DLD1 (cell line): ENCODE results near the gene AJAP1.

Experiments
- in situ Hi-C: cut with HindIII; loops from 2 replicates; pipeline ENCODE4 v1.10.0; 2017; ENCODE audit warnings: low sequenced_read_pairs

Gene AJAP1

DNA sequence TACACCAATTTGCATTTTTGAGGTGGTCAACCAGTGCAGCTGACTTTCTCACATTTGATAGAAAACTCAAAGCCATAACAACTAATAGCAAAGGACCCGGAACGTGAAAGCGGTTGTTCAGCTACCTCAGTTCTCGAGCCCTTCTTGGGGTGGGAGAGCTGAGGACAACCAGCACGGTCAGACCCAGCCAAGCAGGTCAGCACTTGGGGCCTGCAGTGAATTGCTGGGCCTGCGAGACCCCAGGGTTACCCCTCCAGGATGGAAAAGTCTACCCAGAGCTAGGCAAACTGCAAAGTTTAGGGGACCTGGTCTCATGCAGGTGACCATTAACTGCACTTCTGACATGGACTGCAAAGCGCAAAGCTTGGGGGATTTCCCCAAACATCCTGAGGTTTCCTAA lies 23.8 kb upstream of the AJAP1 start:
- in situ Hi-C loops = no loop called here

DNA sequence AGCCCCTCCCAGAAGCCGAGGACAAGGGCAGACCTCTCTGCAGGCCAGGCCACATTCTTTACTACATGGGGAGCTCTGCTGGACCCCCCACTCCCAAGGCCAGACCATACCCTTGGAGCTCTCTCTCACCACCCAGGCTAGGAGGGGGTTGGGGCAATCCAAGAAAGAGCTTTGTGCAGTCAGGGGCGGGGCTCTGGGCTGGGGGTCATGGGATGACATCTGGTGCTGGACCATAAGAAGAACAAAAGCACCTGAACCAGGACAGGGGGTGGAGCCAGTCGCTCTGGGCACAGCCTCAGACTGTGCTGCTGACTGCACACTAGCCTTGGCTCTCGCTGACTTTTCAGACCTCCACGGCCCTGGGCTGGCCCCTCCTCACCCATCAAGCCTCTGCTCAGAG lies 23.1 kb upstream of the AJAP1 start:
- in situ Hi-C loops = no loop called here

DNA sequence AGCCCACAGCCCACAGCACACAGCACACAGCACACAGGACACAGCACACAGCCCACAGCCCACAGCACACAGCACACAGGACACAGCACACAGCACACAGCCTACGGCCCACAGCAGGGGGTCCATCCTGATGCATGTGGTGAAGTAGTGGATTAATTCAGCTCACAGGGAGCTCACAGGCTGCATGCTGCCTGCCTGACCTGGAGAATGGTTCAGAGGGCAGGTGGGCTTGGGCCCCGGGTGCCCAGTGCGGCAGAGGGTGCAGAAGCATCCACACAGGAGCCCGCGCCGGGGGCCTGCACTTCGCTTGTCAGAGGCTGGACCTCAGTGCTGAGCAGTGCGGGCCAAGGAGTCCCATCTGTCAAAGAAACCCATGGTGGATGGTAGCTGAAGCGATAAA lies 21.1 kb upstream of the AJAP1 start:
- in situ Hi-C loops = no loop called here

DNA sequence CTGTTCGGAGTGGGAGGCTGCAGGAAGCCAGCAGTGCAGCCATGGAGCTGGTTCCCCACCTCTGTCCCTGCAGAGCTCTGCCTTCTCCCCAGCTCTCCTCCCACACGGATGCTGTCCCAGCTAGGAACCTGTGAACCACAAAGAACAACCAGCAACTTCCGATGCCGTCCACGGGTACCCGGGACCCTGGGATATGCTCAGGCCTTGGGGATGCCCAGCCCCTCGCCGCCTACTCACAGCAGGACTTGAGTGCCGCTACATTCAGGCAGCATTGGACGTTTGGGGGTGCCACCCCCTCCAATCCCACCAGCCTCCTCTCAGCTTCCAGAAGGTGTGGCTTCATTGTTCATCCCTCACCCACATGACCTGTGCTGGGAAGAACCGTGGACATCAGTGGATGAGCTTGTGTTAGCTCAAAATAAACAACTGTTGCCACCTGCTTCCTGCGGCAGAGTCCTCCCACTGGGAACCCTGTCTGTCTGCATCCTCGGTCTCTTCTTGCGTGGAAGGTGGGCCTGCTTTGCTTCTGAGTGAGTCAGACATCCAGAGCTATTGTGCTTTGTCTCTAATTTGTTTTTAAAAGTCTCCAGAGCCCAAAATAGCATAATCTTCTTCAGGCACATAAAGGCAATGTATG lies 20.1 kb upstream of the AJAP1 start:
- in situ Hi-C loops = no loop called here

DNA sequence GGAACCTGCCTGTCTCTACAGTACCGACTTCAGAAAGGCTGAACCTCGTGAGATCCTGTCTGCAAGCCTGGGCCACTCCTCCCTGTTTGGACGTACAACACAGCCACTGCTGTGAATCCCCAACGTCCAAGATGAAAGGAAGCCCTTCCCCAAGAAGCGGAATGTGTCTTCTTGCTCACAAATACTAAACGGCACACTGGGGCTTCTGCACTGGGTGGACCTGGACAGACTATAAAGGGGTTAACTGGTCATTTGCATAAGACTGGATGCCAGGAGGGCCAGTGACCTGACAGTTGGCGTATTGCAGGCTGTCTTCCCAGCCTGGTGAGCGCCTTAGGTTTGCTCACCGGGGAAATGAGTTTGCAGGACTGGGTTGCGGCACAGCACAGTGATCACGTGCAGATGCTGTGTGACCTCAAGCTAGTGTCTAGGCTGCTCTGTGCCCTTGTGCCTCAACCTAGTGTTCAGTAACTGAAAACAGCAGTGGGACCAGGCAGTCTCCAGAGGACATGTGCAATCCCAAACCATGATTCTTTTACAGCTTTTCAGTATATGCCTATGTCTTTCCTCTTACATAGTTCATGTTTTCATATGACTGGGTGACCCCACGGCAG lies 19.5 kb upstream of the AJAP1 start:
- in situ Hi-C loops = no loop called here

DNA sequence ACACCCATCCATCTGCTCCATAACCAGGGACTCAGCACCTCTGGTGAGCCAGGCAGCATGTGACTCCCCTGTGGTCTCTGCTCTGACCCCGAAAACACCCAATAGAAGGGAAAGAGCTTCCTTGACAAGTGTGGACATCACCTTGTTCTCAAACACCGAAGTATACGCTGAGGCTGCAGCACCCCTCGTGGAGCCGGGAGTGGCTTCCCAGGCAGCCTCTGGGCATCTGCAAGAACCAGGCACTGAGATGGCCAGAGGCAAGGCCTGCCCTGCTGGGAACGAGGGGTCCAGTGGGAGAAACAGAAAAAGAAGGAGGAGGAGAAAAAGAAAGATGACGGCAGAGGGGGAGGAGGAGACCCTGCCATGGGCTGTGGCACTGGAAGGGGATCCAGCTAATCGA lies 18.2 kb upstream of the AJAP1 start:
- in situ Hi-C loops = no loop called here

DNA sequence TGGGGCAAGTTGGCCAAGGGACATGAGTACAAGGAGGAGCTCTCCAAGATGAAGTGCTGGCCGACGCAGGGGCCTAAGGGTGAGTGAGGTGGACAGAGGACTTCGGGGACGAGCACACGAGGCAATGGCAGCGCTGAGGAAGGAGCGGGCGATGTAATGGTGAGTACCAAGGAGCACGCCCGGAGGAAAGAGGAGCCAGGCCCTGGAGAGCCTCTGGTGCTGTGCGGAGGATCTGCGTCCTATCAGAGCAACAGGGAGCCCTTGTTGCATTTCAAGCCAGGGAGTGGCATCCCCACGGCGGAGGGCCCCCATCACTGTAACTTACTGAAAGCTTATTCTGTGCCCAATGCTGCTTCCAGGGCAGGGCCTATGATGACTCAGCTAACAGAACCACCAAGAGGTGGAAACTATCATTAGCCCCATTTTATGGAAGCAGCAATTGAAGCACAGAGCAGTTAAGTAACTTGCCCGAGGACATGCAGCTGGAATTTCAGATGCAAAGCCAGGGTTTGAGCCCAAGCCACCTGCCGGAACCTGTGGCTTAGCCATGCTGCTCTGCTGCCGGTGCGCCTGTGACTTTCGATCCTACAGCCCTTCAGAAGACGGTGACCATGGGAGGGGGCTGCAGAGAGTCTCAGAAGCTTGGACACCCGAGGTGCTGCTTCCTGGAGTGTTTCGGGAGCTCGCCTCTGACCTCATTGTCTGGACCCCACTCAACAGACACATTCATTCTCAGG lies 17.6 kb upstream of the AJAP1 start:
- in situ Hi-C loops = no loop called here

DNA sequence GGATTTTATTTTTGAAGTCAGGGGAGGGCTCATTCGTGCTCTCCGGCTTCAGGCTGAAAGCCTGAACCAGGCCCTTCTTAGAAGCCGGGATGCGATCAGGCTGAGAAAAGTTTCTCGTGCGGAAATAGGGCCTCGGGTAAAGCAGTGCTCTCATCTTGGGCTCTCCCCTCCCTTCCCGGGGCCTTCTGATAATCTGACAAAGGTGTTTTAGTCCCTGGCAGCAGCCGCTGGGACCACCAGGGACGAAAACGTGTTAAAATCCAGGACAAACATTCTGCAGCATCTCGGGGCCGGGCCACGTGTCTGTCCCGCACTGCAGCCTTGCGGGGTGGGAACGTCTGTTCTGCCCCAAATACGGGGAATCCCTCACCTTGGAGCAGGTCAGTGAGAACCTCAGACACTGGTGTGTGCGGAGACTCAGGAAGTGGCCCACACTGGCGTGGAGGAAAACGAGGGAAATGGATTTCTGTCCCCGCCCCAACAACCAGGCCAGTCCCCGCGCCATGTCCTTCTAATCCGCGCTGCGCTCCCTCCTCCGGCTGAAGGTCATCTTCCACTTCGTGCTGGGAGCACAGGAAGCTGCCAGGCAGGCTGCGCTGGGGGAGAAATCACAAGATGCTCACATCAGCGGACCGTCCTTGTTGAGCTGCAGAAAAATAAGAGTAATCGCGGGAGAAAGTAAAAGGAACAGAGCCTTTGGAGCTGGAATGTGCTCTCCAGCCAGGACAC lies 16.6 kb upstream of the AJAP1 start:
- in situ Hi-C loops = no loop called here

DNA sequence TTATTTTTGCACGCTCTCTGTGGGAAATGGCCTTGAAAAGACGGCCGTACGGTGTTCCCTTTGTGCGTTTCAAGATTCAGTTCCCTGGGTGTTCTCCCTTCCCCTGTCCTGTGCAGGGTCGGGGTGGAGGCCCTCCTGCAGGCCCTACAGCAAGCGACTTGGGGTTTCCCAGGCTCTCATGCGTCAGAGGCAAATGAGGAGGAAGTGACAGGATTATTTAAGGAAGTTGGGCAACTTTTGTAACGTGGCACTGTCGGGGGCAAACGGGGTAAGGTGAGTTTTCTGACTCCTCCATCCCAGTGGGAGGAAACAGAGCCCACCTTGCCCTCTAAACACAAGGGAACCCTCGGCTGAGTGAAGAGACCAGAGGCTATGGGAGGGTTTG lies 16.1 kb upstream of the AJAP1 start:
- in situ Hi-C loops = no loop called here

DNA sequence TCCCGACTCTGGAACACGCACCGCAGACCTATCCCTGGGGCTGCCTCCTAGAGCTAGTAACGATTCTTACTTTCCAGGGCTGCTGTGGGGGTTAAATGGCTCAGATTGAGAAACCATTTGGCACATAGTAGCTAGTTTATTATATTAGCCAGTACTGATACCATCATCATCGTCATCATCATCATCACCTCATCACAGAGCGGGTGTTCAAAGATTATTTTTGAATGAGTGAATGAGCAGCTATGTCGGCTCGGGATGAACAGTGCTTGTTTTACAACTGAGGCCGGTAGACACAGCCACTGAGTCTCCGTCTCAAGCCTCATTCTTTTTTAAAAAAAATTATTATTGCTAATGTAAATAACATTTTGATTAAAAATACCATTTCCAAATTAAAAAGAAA lies 13.5 kb upstream of the AJAP1 start:
- in situ Hi-C loops = no loop called here

DNA sequence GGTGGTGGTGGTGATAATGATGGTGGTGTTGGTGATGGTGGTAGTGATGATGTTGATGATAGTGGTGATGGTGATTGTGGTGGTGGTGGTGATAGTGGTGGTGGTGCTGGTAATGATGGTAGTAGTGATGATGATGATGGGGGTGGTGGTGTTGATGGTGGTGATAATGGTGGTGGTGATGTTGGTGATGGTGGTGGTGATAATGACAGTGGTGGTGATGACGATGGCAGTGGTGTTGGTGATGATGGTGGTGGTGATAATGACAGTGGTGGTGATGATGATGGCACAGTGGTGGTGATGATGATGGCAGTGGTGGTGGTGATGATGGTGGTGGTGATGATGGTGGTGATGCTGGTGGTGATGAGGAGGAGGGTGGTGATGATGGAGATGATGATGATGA lies 7.0 kb upstream of the AJAP1 start:
- in situ Hi-C loops = no loop called here

DNA sequence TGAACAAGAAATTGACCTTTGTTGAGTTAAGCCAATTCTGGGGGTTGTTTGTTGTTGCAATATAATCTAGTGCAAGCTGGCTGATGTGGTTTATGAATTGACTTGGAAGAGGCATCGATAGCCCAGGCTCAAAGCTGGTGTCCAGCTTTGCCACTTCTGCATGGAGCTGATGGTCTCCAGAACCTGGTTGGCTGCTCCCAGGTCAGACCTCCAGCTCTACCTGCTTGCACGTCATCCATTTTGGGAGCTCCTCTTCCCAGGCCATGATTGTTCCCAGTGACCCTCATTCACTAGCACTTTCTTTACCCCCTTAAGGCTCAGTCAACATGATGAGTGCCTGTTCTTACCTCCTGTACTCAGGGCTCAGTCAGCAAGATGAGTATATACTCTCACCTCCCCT lies 5.8 kb upstream of the AJAP1 start:
- in situ Hi-C loops = no loop called here

DNA sequence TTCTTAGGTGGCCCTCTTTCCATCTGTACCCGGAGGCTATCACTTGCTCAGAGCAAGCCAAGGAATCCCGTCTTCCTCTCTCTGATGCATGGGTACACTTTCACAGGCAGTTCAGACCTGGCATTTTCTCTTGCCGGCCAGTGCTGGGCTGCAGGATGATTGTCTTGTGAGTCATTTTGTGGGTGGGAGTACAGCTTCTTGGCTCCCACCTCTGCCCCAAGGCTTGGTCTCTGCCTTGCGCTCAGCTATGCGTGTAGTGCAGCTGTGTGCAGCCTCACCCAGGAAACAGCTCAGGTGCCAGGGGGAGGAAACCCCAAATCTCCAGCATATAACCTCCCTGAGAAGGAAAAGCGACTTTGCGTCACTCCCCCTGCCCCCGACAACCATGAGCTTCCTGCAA lies 3.9 kb upstream of the AJAP1 start:
- in situ Hi-C loops = no loop called here

DNA sequence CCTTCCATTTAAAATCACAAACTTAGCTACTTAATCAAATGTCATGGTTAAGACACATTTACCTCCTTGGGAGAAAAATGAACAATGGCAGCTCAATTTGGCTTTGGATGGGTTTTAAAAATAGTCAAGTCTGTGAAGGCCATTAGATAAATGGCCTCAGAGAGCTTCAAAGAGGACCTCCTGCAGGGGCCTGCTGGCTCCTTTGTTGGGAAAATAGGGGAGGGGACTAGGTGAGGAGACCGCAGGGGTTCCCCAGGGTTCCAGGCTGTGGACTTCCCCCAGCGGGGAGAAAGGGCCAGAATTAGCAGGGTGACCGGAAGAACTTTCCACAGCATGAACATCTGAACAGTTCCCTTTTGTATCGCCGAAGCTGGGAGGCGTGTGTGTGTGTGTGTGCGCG lies 3.4 kb upstream of the AJAP1 start:
- in situ Hi-C loops = no loop called here

DNA sequence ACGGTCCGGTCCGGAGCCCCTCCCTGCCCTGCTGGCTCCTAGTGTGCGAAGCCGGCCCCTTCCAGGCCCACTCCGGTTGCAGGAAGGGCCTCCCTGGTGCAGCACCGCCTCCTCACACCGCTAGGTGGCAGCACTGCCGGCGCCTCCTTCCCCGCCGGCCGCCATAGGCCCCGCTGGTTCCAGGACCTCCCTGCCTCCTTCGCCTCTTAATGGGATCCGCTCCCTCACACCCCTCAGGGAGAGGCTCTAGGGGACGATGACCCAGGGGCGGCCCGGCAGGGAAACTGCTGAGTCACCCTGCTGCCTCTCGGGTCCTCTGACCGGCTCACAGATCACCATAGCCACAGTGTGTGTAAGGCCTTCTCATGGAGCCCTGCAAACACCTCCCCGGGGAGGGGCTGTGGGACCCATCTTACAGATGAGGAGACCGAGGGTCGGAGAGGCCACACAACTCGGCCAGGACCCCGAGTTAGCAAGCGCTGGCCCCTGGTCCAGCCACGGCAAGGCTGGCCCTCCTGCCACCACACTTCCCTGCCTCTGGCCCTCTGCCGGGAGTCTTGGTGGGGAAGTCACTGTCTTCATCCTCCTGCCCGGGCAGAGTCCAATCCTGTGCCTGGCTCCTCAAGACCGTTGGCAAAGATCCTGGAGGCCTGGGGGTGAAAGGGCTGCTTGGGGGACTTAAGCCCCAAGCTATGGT lies 1.6 kb upstream of the AJAP1 start:
- in situ Hi-C loops = no loop called here

DNA sequence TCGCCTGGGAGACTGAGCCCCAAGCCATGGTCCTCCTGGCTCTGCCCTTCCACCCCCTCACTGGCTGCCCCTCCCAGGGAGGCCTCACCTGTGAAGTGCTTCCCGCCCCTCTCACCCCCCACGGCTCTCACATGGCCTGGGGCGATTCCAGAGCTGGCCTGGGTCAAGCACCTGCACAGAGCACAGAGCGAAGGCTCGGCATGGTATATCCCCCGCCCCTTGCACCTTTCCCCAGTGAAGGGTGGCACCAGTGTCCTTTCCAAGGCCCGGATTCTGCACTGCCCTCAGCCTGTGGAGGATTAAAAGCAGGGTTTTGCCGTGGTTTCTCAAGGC lies 1.1 kb upstream of the AJAP1 start:
- in situ Hi-C loops = no loop called here

DNA sequence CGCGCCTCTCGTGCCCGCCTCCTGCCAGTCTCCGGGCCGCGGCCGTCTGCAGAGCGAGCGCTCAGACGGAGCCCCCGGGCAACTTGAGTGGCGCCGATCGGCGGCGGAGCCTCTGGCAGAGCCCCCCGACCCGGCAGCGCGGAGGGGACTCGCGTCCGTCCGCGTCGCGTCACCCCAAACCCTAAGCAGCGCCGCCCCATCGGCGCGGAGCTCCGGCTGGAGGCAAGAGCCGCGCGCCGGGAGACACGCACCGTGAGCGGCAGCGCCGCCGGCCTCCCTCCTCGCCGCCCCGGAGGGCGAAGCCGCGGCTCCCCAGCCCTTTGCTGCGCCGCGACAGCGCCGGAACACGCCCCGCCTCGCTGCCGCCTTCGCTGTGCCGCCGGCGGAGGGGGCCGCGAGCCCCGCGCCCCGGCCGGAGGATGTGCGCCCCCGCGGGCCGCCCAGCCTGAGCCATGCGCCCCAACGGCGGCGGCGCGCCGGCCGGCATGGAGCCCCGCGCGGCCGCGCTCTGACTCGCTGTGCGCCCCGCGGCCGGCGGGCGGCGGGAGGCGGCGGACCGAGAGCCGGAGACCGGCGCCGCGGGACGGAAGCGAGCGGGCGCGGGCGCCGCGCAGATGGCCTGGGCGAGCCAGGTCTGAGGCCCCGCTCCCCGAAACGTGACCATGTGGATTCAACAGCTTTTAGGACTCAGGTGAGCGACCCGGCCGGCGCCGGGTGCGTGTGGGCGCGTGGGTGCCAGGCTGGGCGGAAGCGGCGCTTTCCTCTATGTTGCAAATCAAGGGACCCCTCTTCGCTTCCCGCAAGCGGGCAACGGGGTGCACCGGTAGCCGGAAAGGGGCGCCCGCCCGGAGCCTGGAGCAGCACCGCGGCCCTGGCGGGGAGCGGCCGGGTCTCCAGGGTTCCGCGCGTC lies 610 bp downstream of the AJAP1 start:
- in situ Hi-C loops = no loop called here

DNA sequence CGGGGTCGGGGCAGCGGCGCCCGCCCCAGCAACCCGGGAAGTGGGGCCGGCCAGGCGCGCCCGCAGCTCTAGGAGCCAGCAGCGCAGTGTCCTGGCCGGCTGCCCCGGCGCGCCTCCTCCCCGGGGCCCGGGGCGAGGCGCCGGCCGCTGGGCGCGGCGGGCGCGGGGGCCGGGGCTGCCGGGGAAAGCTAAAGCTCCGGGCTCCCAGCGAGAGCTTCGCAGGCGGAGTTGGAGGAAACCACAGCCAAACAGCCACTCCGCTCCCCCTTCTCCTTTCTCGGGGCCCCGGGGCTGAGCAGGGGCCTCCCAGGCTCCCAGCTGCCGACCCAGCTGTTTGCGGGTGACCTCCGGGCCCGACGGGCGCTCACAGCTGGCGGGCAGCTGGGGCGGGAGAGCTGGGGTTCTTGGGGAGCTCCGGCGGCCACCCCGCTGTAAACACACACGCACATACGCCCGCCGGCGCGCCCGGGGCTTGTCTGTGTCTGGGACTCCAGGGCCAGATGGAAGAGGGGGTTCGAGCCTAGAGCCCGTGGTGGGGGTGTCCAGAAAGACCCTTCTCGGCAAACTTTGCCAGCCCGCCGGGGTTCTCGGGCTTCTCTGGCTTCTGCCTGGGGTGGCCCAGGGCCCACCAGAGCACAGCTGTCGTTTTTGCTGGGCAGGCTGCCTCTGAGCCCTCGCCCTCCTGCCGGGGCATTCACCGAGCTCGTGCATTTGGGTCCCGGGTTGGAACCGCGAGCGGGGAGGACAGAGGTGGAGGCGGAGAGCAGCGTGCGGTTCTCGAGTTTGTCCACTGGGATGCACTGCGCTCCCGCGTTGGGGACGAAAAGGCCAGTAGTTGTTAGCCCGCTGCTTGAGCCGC lies 1.5 kb downstream of the AJAP1 start:
- in situ Hi-C loops = no loop called here

DNA sequence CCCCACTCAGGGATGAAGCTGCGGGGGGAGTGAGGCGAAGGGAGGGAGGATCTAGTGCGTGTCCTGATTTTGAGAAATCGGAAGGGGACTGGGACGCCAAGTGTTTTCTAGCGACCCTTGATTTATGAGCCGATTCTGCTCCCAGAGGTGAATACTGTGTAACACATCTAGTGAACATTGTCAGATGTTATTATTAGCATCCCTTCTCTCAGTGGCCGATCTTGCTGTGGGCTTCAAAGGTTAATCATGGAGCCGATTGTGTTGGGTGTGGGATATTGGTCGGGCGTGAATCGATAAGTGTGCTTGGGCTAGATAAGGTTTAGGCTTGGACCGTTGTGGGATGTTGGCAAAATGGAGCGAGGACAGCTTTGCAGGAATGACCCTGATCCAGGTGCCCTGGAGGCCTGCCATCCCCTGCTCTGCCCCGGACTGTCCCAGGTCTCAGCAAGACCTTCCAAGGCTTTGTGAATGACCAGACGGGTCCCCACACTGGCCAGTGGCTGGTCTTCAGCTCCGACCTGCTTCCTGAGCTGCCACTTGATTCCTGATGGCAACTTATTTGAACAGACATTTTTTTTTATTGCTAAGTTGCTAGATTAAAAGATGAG lies 2.2 kb downstream of the AJAP1 start:
- in situ Hi-C loops = no loop called here
